ENCODE measurements around the gene TRIM3. TPM values are rescaled to one million over a fixed set of nuclear protein-coding genes. Genes with fewer than 3 reads are reported as not detected.

The TRIM3 gene
- total RNA-seq, 2 donors from 2014 or later, result 20.3 to 23.7 TPM

DNA sequence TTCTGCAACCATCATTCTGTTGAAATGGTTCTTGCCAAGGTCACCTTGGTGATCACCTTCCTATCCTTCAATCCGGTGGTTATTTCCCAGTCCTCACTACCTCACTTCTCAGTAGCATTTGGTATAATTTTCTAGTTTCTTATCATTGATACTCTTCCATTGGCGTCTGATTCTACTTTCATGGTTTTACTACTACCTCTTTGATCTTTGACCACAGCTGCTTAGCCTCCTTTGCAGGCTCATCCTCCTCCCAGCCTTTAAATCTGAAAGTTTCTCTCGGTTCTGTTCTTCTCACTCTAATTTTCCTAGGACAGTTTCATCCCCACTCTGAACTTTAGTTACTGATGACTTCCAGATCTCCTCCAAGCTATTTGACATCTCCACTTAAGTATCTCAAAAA is 12.5 kb upstream of the TRIM3 start:
- H3K4me1 ChIP-seq (replicated peaks), result peaks cover 8% of the 10 kb centered on the region
- H3K4me3 ChIP-seq, result no peak overlapping the region
- no peaks in the 10 kb centered on the region for H3K9me3 ChIP-seq
- TF ChIP-seq POLR2AphosphoS5 (IDR thresholded peaks at IDR 0.05), result no peak
- H3K27me3 ChIP-seq (replicated peaks; ENCODE audit: insufficient read depth), result no peaks in the 10 kb centered on the region
- no peaks in the 10 kb centered on the region for H3K36me3 ChIP-seq
- intact Hi-C loops (cut with DNase I), result no loop called here
- DNase-seq (ENCODE audit: low spot score), result no peak
- WGBS, result 85% methylated on average over 3 of the region's 3 CpGs
- H3K27ac ChIP-seq, result no peak overlapping the region

DNA sequence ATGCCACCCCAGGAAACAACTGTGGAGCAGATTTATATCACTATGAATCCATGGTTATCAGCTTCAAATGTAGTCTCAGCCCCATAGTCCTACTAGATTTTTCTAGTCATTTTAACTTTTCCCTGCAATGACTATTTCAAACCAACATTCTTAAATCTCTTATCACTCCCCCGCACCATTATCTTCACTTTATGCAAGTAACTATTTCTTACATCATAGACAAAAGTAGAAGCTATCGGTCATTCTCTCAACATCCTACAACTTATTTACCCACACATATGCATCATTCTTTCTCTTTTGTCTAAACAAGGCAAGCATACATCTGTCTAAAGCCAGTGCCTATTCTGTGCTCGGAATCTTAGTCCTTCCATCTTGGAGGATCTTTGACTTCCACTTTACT is 11.9 kb upstream of the TRIM3 start:
- peaks cover 8% of the 10 kb centered on the region for H3K4me1 ChIP-seq (replicated peaks)
- H3K36me3 ChIP-seq, result no peaks in the 10 kb centered on the region

DNA sequence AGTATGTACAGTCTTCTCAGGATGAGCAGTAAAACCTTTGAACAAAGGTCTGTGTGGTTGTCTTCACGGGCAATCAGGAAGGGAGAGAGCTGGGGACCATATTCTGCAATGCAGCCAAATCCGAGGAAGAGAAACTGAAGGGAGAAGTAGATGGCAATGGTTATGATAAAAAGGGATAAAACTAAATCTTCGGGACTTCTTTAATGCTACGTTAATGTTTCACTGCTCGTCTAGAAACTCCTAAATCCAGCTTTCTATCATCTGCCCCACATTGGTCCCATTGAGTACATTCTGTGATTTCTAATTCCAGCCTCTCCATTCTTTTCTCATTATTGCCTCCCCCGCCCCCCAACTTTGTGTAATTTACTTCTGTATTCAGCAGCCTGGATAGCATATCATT is 9.3 kb upstream of the TRIM3 start:
- H3K27ac ChIP-seq, result no peak overlapping the region
- H3K4me3 ChIP-seq, result no peak overlapping the region
- peaks cover 16% of the 10 kb centered on the region for H3K4me1 ChIP-seq (replicated peaks)
- TF ChIP-seq POLR2AphosphoS5 (IDR thresholded peaks at IDR 0.05), result no peak
- intact Hi-C loops (cut with DNase I), result loop anchor here (5.0 kb wide), 2 partner anchors 119 to 199 kb away; partner anchors contain the start of genes ILK, MRPL17 and RRP8
- no peak for DNase-seq (ENCODE audit: low spot score)
- H3K27me3 ChIP-seq (replicated peaks; ENCODE audit: insufficient read depth), result no peaks in the 10 kb centered on the region
- H3K9me3 ChIP-seq, result no peaks in the 10 kb centered on the region
- 82% methylated on average over 6 of the region's 6 CpGs for WGBS
- peaks cover 0 to 4% of the 10 kb centered on the region in 2 donors for H3K36me3 ChIP-seq

More for the DNA sequence above, 11.9 kb upstream of the TRIM3 start:
- Histone ChIP-seq H3K27me3 (replicated peaks; ENCODE audit: insufficient read depth) (no peaks in the 10 kb centered on the region), H3K4me3 (no peak overlapping the region), H3K9me3 (no peaks in the 10 kb centered on the region), H3K27ac (no peak overlapping the region)
- WGBS, result 71% methylated on average over 3 of the region's 3 CpGs
- intact Hi-C loops (cut with DNase I), result no loop called here
- DNase-seq (ENCODE audit: low spot score), result no peak
- TF ChIP-seq POLR2A (IDR thresholded peaks at IDR 0.05), result no peak
- TF ChIP-seq POLR2AphosphoS5 (IDR thresholded peaks at IDR 0.05), result no peak
- TF ChIP-seq, protein P1, sequence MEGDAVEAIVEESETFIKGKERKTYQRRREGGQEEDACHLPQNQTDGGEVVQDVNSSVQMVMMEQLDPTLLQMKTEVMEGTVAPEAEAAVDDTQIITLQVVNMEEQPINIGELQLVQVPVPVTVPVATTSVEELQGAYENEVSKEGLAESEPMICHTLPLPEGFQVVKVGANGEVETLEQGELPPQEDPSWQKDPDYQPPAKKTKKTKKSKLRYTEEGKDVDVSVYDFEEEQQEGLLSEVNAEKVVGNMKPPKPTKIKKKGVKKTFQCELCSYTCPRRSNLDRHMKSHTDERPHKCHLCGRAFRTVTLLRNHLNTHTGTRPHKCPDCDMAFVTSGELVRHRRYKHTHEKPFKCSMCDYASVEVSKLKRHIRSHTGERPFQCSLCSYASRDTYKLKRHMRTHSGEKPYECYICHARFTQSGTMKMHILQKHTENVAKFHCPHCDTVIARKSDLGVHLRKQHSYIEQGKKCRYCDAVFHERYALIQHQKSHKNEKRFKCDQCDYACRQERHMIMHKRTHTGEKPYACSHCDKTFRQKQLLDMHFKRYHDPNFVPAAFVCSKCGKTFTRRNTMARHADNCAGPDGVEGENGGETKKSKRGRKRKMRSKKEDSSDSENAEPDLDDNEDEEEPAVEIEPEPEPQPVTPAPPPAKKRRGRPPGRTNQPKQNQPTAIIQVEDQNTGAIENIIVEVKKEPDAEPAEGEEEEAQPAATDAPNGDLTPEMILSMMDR (IDR thresholded peaks at IDR 0.05), result no peak

DNA sequence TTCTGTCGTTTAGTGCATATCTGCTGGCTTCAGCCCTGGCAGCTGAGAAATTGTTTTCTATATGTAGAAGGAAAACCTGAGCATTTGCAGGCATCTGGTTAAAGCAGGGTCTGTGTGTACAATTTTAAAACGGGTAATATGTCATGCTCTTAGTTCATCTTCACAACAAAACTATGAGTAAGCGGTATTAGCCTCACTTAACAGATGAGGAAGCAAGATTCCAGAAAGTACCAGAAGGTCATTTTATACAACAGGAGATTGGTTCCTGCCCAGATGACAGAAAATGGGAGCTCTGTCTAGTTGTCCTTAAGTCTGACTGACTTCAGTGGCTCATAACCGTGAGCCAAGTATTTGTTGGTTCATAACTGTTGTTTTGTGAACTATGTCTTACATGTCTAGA is 8.7 kb upstream of the TRIM3 start:
- TF ChIP-seq, protein P1 (IDR thresholded peaks at IDR 0.05), result no peak
- no peak for TF ChIP-seq POLR2A (IDR thresholded peaks at IDR 0.05)
- intact Hi-C loops (cut with DNase I), result loop anchor here (5.0 kb wide), 2 partner anchors 120 to 200 kb away; partner anchors contain the start of genes ILK, MRPL17 and RRP8
- peak overlapping the region in 1 of 2 donors; percentile 62 for H3K4me3 ChIP-seq
- no peaks in the 10 kb centered on the region for H3K9me3 ChIP-seq
- H3K27ac ChIP-seq, result no peak overlapping the region
- H3K4me1 ChIP-seq (replicated peaks), result peaks cover 16% of the 10 kb centered on the region
- no peaks in the 10 kb centered on the region for H3K27me3 ChIP-seq (replicated peaks; ENCODE audit: insufficient read depth)
- 83% methylated on average over 4 of the region's 4 CpGs for WGBS
- no peak for DNase-seq (ENCODE audit: low spot score)
- peaks cover 0 to 9% of the 10 kb centered on the region in 2 donors for H3K36me3 ChIP-seq

GRCh38 chr11:6481924-6482275 is 8.2 kb upstream of the TRIM3 start:
- H3K4me1 ChIP-seq (replicated peaks), result peaks cover 16% of the 10 kb centered on the region
- no peaks in the 10 kb centered on the region for H3K27me3 ChIP-seq (replicated peaks; ENCODE audit: insufficient read depth)
- peaks cover 0 to 10% of the 10 kb centered on the region in 2 donors for H3K36me3 ChIP-seq
- whole genome bisulfite sequencing, result 6% methylated on average over 13 of the region's 13 CpGs
- H3K4me3 ChIP-seq, result peak overlapping the region; percentile 62 to 75
- no peak for TF ChIP-seq POLR2AphosphoS5 (IDR thresholded peaks at IDR 0.05)
- intact Hi-C loops (cut with DNase I), result loop anchor here (5.0 kb wide), 2 partner anchors 120 to 200 kb away; partner anchors contain the start of genes ILK, MRPL17 and RRP8
- H3K27ac ChIP-seq, result peak overlapping the region; percentile 94
- DNase-seq (ENCODE audit: low spot score), result no peak
- H3K9me3 ChIP-seq, result no peaks in the 10 kb centered on the region

DNA sequence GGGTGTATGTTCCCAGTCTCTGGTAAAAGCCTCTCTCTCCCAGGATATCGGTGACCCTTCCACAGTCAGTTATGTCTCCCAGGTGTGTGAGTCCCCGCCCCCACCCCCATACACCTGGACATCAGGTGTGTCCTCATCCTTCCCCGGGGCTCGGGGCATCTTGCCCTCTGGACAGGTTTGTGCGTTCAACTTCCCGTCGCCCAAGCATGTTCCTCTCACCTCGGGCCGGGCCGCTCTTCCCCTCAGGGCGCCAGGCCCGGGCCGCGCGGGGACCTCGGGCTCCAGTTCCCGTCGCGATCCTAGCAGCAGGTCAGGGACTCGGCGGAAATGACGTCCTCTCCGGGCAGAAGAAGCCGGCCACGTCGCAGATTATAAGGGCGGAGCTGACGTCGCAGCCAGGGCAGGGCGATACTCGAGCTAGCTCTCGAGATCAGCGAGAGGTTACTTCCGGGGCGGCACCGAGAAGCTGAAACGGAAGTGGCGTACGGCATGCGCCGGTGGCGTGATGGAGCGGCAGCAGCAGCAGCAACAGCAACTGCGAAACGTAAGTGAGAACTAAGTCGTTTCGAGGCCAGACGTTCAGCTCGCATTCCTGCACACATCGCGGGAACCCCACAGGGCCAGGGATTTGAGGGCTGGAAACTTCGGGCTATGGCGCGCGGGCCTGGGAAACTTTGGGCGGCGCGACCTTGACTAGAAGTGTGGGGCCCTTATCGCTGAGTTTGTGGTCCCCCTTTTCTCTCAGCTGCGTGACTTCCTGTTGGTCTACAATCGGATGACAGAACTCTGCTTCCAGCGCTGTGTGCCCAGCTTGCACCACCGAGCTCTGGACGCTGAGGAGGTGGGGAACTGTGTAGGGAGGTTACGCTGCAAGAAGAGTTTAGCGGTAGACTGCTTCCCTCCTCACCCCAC is 7.5 kb upstream of the TRIM3 start, which contains the start of the genes ARFIP2 and TIMM10B:
ARFIP2 (minus strand) TSS at position 320 of the 912 bp plus-strand sequence. CDS start 910 bp downstream, outside the sequence.
TIMM10B (plus strand) TSS at position 490 of the 912 bp plus-strand sequence; CDS start at position 506, 16 bp downstream.
- H3K36me3 ChIP-seq, result peaks cover 0 to 10% of the 10 kb centered on the region in 2 donors
- H3K27ac ChIP-seq, result peak within 1 kb of the TSS; percentile 94
- H3K4me1 ChIP-seq (replicated peaks), result peaks cover 16% of the 10 kb centered on the region
- TF ChIP-seq, protein P1 (IDR thresholded peaks at IDR 0.05), result peak in 1 of 4 experiments; percentile 25
- TF ChIP-seq POLR2AphosphoS5 (IDR thresholded peaks at IDR 0.05) (peak; percentile 100), POLR2A (IDR thresholded peaks at IDR 0.05) (peak; percentile 90)
- WGBS, result under 1% methylated on average over 65 of the region's 66 CpGs
- H3K9me3 ChIP-seq, result no peaks in the 10 kb centered on the region
- peak; percentile 99 for DNase-seq (ENCODE audit: low spot score)
- H3K27me3 ChIP-seq (replicated peaks; ENCODE audit: insufficient read depth), result no peaks in the 10 kb centered on the region
- peak within 1 kb of the TSS; percentile 62 to 75 for H3K4me3 ChIP-seq
- intact Hi-C loops (cut with DNase I), result loop anchor here (5.0 kb wide), 2 partner anchors 121 to 201 kb away; partner anchors contain the start of genes ILK, MRPL17 and RRP8

Data from prostate gland (tissue), 2 donors.